ENCODE results near the gene PLCB2.

DNA sequence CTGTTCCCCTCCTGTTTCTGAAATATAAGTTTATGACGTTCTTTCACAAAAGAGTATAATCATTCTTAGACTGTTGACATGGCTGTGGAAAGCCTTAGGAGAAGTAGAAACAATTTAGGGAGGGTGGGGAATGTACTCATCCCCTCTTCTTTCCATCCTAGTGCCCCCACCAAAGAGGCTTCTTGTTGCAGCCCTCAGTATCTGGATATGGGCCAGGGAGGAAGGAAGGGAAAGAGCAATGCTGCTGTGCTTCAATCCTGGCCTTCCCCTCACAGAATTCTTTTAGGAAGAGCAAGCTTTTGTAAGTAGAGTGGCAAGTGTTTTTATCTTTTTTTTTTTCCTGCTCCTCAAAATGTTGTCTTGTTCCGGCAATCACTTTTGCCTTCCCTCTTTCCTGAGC, 17.5 kb upstream of the PLCB2 start:
- TF ChIP-seq EZH2 (IDR thresholded peaks at IDR 0.05; ENCODE audit: low read length), result no peak
- TF ChIP-seq, protein P1, sequence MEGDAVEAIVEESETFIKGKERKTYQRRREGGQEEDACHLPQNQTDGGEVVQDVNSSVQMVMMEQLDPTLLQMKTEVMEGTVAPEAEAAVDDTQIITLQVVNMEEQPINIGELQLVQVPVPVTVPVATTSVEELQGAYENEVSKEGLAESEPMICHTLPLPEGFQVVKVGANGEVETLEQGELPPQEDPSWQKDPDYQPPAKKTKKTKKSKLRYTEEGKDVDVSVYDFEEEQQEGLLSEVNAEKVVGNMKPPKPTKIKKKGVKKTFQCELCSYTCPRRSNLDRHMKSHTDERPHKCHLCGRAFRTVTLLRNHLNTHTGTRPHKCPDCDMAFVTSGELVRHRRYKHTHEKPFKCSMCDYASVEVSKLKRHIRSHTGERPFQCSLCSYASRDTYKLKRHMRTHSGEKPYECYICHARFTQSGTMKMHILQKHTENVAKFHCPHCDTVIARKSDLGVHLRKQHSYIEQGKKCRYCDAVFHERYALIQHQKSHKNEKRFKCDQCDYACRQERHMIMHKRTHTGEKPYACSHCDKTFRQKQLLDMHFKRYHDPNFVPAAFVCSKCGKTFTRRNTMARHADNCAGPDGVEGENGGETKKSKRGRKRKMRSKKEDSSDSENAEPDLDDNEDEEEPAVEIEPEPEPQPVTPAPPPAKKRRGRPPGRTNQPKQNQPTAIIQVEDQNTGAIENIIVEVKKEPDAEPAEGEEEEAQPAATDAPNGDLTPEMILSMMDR (optimal IDR thresholded peaks at IDR 0.05 in 1 of 3, IDR thresholded peaks at IDR 0.05 in 1 of 3, conservative IDR thresholded peaks at IDR 0.05 in 1 of 3; ENCODE audit: extremely low read depth in 1 of 3, insufficient read depth in 2 of 3, low read length in 3 of 3), result no peak

All from keratinocyte (primary cell).